A549 treated with CpdA at 1 μM for 4 hours (cell line): Measurements from ENCODE around the gene SFTPA1. TPM values are rescaled to one million over a fixed set of nuclear protein-coding genes. Genes with fewer than 3 reads are reported as not detected.

Experiments used
- total RNA-seq: library from RNA; stranded (reverse); fragments of 200-300 nt; extraction: Qiagen RNA extraction; gene quantifications from 5 replicates; pipeline ENCODE4 v1.2.3, GENCODE V29; 2022; ENCODE audit warnings: low read depth

The SFTPA1 gene
- not detected in 5 replicates for total RNA-seq

GRCh38 chr10:79610601-79611191 is at the start of gene SFTPA1:
SFTPA1 (plus strand) TSS chr10:79610939; CDS start chr10:79611826, 887 bp downstream.

Other genes with a start within 250 kb of the SFTPA1 start
- gene ZCCHC24, start 165.3 kb upstream of the SFTPA1 start, total RNA-seq: 2.8 to 5.4 TPM (median 4.6 TPM) in 5 replicates
- 1.7 to 3.8 TPM (median 2.2 TPM) in 5 replicates for gene EIF5AL1, start 98.4 kb upstream of the SFTPA1 start, total RNA-seq
- gene SFTPA2, start 50.5 kb upstream of the SFTPA1 start, total RNA-seq: not detected in 5 replicates
- 0.14 to 0.38 TPM (median 0.23 TPM) in 5 replicates for gene NUTM2B, start 92.3 kb downstream of the SFTPA1 start, total RNA-seq
- 0.29 to 0.52 TPM (median 0.45 TPM) in 5 replicates for gene NUTM2E, start 215.8 kb downstream of the SFTPA1 start, total RNA-seq